Hepatocyte (in vitro differentiated cells): ENCODE data around the gene SHE. TPM values are rescaled to one million over a fixed set of nuclear protein-coding genes. Genes with fewer than 3 reads are reported as not detected.
"Not testable (repeated sequence)": the region's sequence is repeated elsewhere in the genome, so short reads cannot be mapped to it uniquely, and the experiment has no call there.

Experiments
- DNase-seq: peaks from one replicate; pipeline ENCODE4 v3.0.0-alpha.2; 2016; ENCODE audit warnings: low spot score
- H2AFZ ChIP-seq: fragments of 200-600 bp; sonication (generic); 2 replicates; pipeline ENCODE4 v1.6.0; 2016; ENCODE audit warnings: antibody characterized with exemption, mild to moderate bottlenecking
- H3K27ac ChIP-seq: fragments of 200-600 bp; sonication (generic); 2 replicates; pipeline ENCODE4 v1.5.1; 2016; ENCODE audit warnings: mild to moderate bottlenecking
- H3K27me3 ChIP-seq: fragments of 200-600 bp; sonication (generic); 2 replicates; pipeline ENCODE4 v1.6.1; 2016
- H3K36me3 ChIP-seq: fragments of 200-600 bp; sonication (generic); replicated peaks from 2 replicates; pipeline ENCODE4 v1.5.1; 2016; ENCODE audit warnings: low read depth; ENCODE audit not compliant: insufficient read depth
- H3K4me1 ChIP-seq: fragments of 200-600 bp; sonication (generic); 2 replicates; pipeline ENCODE4 v1.5.1; 2016; ENCODE audit warnings: mild to moderate bottlenecking, moderate library complexity; ENCODE audit not compliant: insufficient read depth
- H3K4me2 ChIP-seq: fragments of 200-600 bp; sonication (generic); 2 replicates; pipeline ENCODE4 v1.6.0; 2016
- H3K4me3 ChIP-seq: fragments of 200-600 bp; sonication (generic); 2 replicates; pipeline ENCODE4 v1.5.1; 2016; ENCODE audit warnings: mild to moderate bottlenecking
- H3K79me2 ChIP-seq: fragments of 200-600 bp; sonication (generic); 2 replicates; pipeline ENCODE4 v1.6.0; 2017; ENCODE audit warnings: mild to moderate bottlenecking
- H3K9me2 ChIP-seq: fragments of 200-600 bp; sonication (generic); replicated peaks from 2 replicates; pipeline ENCODE4 v1.6.0; 2017; ENCODE audit warnings: mild to moderate bottlenecking; ENCODE audit not compliant: insufficient read depth
- H3K9me3 ChIP-seq: fragments of 200-600 bp; sonication (generic); 2 replicates; pipeline ENCODE4 v1.5.1; 2016; ENCODE audit warnings: low read depth, mild to moderate bottlenecking
- H4K20me1 ChIP-seq: fragments of 200-600 bp; sonication (generic); 2 replicates; pipeline ENCODE4 v1.6.0; 2016; ENCODE audit warnings: mild to moderate bottlenecking; ENCODE audit not compliant: insufficient read depth, poor library complexity, severe bottlenecking
- EZH2 ChIP-seq: fragments of 200-600 bp; sonication (generic); IDR thresholded peaks from 2 replicates; pipeline ENCODE4 v1.6.1; 2016; ENCODE audit warnings: antibody characterized with exemption, mild to moderate bottlenecking, borderline replicate concordance
- EZH2phosphoT487 ChIP-seq: fragments of 200-600 bp; sonication (generic); IDR thresholded peaks from one replicate; pipeline ENCODE4 v1.6.1; 2018; ENCODE audit warnings: antibody characterized with exemption, mild to moderate bottlenecking, low read depth, moderate library complexity; ENCODE audit not compliant: unreplicated experiment, severe bottlenecking
- WGBS: methylation state at CpG from one replicate; pipeline ENCODE4 v1.1.6; 2016; ENCODE audit warnings: low lambda C conversion rate; ENCODE audit errors: missing lambda C conversion rate; 5-methylcytosine and 5-hydroxymethylcytosine counted together
- polyA plus RNA-seq: library from polyadenylated mRNA; unstranded; fragments of >200 nt; fragmentation: Nextera tagmentation; extraction: Ambion mirVana; gene quantifications from 2 replicates; pipeline ENCODE4 v1.2.1, GENCODE V29; 2016
- total RNA-seq: library from RNA; depleted of rRNA; stranded (reverse); fragments of >200 nt; gene quantifications from 2 replicates; pipeline ENCODE4 v1.2.3, GENCODE V29; 2014
- TF ChIP-seq, protein P1 (sequence below): fragments of 200-600 bp; sonication (generic); IDR thresholded peaks from 2 replicates; pipeline ENCODE4 v1.5.1; 2016; ENCODE audit warnings: antibody characterized with exemption, mild to moderate bottlenecking; ENCODE audit not compliant: poor library complexity

SHE gene
- total and polyA plus RNA-seq, 2 experiments from 2014 or later = 0.60 TPM; not detected in 1

- no peaks in the 10 kb centered on the region for H4K20me1 ChIP-seq
- no peaks in the 10 kb centered on the region for H3K79me2 ChIP-seq
- DNase-seq = no peak
- TF ChIP-seq EZH2phosphoT487 = no peak
- TF ChIP-seq, protein P1, sequence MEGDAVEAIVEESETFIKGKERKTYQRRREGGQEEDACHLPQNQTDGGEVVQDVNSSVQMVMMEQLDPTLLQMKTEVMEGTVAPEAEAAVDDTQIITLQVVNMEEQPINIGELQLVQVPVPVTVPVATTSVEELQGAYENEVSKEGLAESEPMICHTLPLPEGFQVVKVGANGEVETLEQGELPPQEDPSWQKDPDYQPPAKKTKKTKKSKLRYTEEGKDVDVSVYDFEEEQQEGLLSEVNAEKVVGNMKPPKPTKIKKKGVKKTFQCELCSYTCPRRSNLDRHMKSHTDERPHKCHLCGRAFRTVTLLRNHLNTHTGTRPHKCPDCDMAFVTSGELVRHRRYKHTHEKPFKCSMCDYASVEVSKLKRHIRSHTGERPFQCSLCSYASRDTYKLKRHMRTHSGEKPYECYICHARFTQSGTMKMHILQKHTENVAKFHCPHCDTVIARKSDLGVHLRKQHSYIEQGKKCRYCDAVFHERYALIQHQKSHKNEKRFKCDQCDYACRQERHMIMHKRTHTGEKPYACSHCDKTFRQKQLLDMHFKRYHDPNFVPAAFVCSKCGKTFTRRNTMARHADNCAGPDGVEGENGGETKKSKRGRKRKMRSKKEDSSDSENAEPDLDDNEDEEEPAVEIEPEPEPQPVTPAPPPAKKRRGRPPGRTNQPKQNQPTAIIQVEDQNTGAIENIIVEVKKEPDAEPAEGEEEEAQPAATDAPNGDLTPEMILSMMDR = no peak
- no peak for TF ChIP-seq EZH2
- no peaks in the 10 kb centered on the region for H3K36me3 ChIP-seq
- H3K4me1 ChIP-seq = no peaks in the 10 kb centered on the region
- H3K27ac ChIP-seq = no peak overlapping the region
- H3K27me3 ChIP-seq = peaks cover 9% of the 10 kb centered on the region
- no peak overlapping the region for H3K4me2 ChIP-seq
- no peak overlapping the region for H2AFZ ChIP-seq
- no peaks in the 10 kb centered on the region for H3K9me2 ChIP-seq
- WGBS = 91% methylated on average over 1 of the region's 1 CpG
- no peaks in the 10 kb centered on the region for H3K9me3 ChIP-seq
- H3K4me3 ChIP-seq = no peak overlapping the region
Measured at GRCh38 chr1:154490317-154490716, 11.9 kb downstream of the SHE start.

GRCh38 chr1:154489695-154490274, 12.4 kb downstream of the SHE start:
- WGBS = 65% methylated on average over 5 of the region's 5 CpGs

GRCh38 chr1:154488922-154489321, 13.3 kb downstream of the SHE start:
- Histone ChIP-seq H3K9me2 (no peaks in the 10 kb centered on the region), H3K4me2 (no peak overlapping the region), H3K4me3 (no peak overlapping the region), H4K20me1 (no peaks in the 10 kb centered on the region), H3K79me2 (no peaks in the 10 kb centered on the region), H2AFZ (no peak overlapping the region), H3K4me1 (no peaks in the 10 kb centered on the region), H3K27ac (no peak overlapping the region), H3K36me3 (no peaks in the 10 kb centered on the region), H3K9me3 (no peaks in the 10 kb centered on the region), H3K27me3 (peaks cover 9% of the 10 kb centered on the region)
- DNase-seq = no peak
- TF ChIP-seq EZH2 (no peak), EZH2phosphoT487 (no peak)
- TF ChIP-seq, protein P1 = no peak
- WGBS = 82% methylated on average over 20 of the region's 20 CpGs

More at GRCh38 chr1:154489695-154490274, 12.4 kb downstream of the SHE start:
- no peak for DNase-seq
- H3K36me3 ChIP-seq = no peaks in the 10 kb centered on the region
- no peaks in the 10 kb centered on the region for H3K79me2 ChIP-seq
- H3K4me2 ChIP-seq = no peak overlapping the region
- H3K27ac ChIP-seq = no peak overlapping the region
- TF ChIP-seq EZH2 (no peak), EZH2phosphoT487 (no peak)
- TF ChIP-seq, protein P1 = no peak
- H4K20me1 ChIP-seq = no peaks in the 10 kb centered on the region
- no peaks in the 10 kb centered on the region for H3K9me2 ChIP-seq
- H2AFZ ChIP-seq = no peak overlapping the region
- no peaks in the 10 kb centered on the region for H3K9me3 ChIP-seq
- no peaks in the 10 kb centered on the region for H3K4me1 ChIP-seq
- no peak overlapping the region for H3K4me3 ChIP-seq
- H3K27me3 ChIP-seq = peaks cover 9% of the 10 kb centered on the region

DNA sequence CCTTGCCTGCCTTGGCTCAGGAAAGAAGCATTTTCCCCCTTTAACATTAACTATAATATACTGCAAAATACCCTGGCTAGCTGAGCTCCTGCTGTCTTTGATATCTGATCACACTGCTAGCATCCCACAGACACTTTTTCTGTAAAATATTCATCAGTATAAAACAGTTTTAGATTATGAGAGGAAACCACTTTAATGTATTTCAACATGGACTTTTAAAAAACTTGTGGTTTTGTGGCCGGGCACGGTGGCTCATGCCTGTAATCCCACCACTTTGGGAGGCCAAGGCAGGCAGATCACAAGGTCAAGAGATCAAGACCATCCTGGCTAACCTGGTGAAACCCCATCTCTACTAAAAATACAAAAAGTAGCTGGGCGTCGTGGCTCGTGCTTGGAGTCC, 15.5 kb downstream of the SHE start:
- H3K4me3 ChIP-seq, H2AFZ ChIP-seq, H3K27ac ChIP-seq, H4K20me1 ChIP-seq, H3K27me3 ChIP-seq, H3K79me2 ChIP-seq, H3K4me2 ChIP-seq, H3K36me3 ChIP-seq, DNase-seq, H3K4me1 ChIP-seq, H3K9me3 ChIP-seq, H3K9me2 ChIP-seq: not testable (repeated sequence)
- 74% methylated on average over 5 of the region's 5 CpGs for WGBS
